Esophagus (tissue), 2 donors: ENCODE data around the gene WHAMM. TPM values are rescaled to one million over a fixed set of nuclear protein-coding genes. Genes with fewer than 3 reads are reported as not detected.

Experiments
- H3K27ac ChIP-seq, 2 donors: one replicate each; pipeline ENCODE4 v1.5.1; 2013; ENCODE audit warnings: low read depth in 2 of 2, mild to moderate bottlenecking in 2 of 2, inconsistent platforms in 1 of 2, low read length in 1 of 2, moderate library complexity in 1 of 2
- H3K27me3 ChIP-seq, 2 donors: one replicate each; pipeline ENCODE4 v1.6.1; 2013; ENCODE audit warnings: low read length in 2 of 2, control low read depth in 1 of 2, mild to moderate bottlenecking in 1 of 2; ENCODE audit not compliant: insufficient read depth in 2 of 2, control insufficient read depth in 1 of 2
- H3K36me3 ChIP-seq, 2 donors: one replicate each; pipeline ENCODE4 v1.6.1; 2013; ENCODE audit warnings: low read length in 1 of 2; ENCODE audit not compliant: control insufficient read depth in 2 of 2, insufficient read depth in 2 of 2
- H3K4me1 ChIP-seq, 2 donors: one replicate each; pipeline ENCODE4 v1.6.1; 2013; ENCODE audit warnings: low read length in 1 of 2; ENCODE audit not compliant: control insufficient read depth in 2 of 2, insufficient read depth in 2 of 2
- H3K4me3 ChIP-seq, 2 donors: one replicate each; pipeline ENCODE4 v1.5.1; 2013; ENCODE audit warnings: low read length in 2 of 2, mild to moderate bottlenecking in 2 of 2, low read depth in 1 of 2, moderate library complexity in 1 of 2
- H3K9me3 ChIP-seq, 2 donors: one replicate each; pipeline ENCODE4 v1.6.1; 2013; ENCODE audit warnings: mild to moderate bottlenecking in 2 of 2, low read depth in 1 of 2, low read length in 1 of 2, moderate library complexity in 1 of 2; ENCODE audit not compliant: control insufficient read depth in 2 of 2, insufficient read depth in 1 of 2
- WGBS, 2 donors: extraction: QIAGEN DNeasy Blood & Tissue Kit; methylation state at CpG; one replicate each; pipeline ENCODE4 v1.1.7; 2013; 5-methylcytosine and 5-hydroxymethylcytosine counted together
- polyA plus RNA-seq, 2 donors: library from polyadenylated mRNA; stranded (reverse); fragments of 200-250 nt; gene quantifications; one replicate each; pipeline ENCODE4 v1.2.3, GENCODE V29; 2013
- donor health status: healthy with polysubstance abuse.
- donor health status: Bipolar disorder and iron deficiency.

The WHAMM gene
- polyA plus RNA-seq, 2 donors: 4.1 to 4.5 TPM

DNA sequence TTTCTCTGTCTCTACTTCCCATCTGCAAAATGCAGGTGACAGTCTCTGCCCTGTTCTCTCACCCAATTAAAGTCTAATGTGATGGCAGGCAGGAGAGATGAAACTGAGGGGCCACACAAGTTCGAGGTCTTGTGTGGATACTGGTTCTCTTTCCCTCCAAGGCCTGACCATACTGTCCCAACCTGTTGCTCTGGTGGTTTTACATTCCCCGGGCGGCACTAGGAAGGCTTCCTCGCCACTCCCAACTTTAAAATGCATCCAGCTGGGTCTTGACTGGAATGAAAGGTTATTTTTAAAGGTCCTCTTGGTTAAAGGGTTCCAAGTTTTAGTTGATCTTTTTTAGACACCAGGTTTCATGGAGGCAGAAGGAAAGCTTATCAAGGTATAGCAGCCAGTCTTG, 37.2 kb downstream of the WHAMM start:
- H3K36me3 ChIP-seq: peaks cover 0 to 2% of the 10 kb centered on the region in 2 donors
- no peaks in the 10 kb centered on the region for H3K27me3 ChIP-seq
- peaks cover 2 to 3% of the 10 kb centered on the region in 2 donors for H3K4me1 ChIP-seq
- H3K4me3 ChIP-seq: no peak overlapping the region
- WGBS, 2 donors: 69 to 71% methylated on average over 4 of the region's 4 CpGs
- no peak overlapping the region for H3K27ac ChIP-seq
- H3K9me3 ChIP-seq: no peaks in the 10 kb centered on the region

DNA sequence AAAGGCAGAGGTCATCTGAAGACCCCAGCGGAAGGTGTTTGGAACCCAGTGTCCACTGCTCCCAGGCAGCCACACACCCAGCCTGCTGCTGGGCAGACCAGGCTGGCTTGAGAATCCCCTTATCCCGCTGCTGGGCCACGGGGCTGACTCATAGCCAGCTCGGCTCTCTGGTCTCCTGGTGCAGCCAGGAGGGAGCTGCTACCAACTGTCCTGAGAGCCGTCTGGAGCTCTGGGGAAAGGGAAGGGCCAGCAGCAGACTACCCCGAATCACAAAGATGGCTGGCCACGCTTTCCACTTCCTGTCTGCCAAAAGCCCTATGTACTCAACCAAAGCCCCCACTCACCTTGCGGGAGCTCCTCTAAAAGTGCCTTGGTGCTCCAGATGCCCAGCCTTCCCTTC, 38.3 kb downstream of the WHAMM start:
- Histone ChIP-seq H3K4me1 (peaks cover 2 to 3% of the 10 kb centered on the region in 2 donors), H3K9me3 (no peaks in the 10 kb centered on the region), H3K4me3 (no peak overlapping the region), H3K27ac (no peak overlapping the region), H3K36me3 (peaks cover 0 to 7% of the 10 kb centered on the region in 2 donors), H3K27me3 (no peaks in the 10 kb centered on the region)
- 75% methylated on average over 8 of the region's 8 CpGs for WGBS, 2 donors

DNA sequence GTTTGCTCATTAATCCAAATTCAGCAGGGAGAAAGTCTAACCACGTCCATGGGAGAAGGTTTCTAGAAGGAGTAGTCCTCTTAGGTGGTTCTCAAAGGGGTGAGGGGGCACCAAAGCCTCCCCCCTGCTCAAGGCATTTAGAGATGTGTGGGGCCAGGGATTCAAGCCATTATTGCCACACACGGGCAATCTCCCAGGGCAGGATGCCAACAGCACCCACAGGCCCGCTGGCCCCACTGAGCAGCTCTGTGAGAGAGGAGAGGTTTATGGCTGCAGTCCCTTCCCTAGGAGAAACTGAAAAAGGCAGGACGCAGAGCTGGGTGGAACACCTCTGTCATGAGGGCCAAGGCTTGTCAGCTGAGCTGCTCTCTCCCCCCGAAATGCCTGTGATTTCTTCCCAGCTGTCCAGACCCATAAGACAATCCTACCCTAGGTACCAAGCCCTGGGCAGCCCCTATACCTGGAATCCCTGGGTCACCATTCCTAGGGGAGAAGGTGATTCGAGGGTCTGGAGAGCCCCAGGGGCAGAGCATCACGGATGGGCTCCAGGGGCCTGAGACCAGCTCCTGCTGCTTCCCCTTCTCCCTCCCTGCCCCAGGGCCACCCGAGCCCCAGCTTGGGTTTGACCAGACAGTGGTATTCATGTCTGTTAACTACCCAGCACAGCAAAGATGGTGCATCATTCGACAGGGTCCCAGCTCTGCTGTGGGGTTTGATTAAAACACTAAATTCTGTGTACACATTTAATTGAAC, 39.0 kb downstream of the WHAMM start:
- Histone ChIP-seq H3K9me3 (no peaks in the 10 kb centered on the region), H3K27me3 (no peaks in the 10 kb centered on the region), H3K36me3 (peaks cover 0 to 10% of the 10 kb centered on the region in 2 donors), H3K4me1 (peaks cover 2 to 3% of the 10 kb centered on the region in 2 donors), H3K4me3 (no peak overlapping the region), H3K27ac (no peak overlapping the region)
- WGBS, 2 donors: 77 to 81% methylated on average over 8 to 9 of the region's 9 CpGs

DNA sequence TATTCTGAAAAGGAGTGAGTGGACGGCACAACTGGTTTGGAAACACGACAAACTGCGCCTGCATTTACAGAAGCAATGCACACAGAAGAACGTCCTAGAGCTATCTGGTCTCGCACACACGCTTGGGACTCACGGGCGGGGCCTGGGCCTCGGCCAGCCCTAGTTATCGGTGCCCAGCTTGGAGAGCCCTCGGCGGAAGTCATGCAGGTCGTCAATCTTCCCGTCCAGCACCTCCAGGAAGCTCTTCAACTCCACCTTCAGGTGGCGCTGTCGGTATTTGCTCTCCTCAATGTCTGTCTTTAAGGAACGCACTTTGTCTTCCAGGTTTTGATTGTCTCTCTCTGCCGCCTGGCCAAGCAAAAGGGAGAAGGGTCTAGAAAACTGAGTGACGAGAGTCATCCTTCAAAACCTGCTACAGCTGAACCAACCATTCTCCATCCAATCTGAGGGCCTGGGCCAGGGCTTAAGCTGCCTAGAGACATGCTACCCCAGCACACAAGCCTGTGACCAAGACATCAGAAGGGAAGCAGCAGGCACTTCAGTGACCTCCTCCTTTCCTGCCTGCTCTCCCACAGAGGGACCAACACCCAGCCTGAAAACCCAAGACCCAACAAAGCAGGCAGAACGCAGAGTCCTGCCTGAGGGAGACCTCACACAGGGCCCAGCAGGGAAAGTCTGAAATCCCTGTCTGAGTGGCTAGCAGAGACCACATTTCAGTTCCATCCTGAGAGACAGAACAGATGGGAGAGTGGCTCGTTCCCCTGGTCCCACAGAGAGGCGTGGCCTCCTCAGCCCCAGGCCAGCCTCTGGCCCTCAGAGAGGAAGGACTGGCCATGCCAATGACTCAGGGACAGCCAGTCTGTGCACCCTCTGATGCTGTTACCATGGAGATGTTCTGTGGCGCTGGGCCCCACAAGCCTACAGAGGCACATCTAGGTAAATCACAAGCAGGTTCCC, 40.4 kb downstream of the WHAMM start:
- Histone ChIP-seq H3K4me1 (peaks cover 2 to 3% of the 10 kb centered on the region in 2 donors), H3K4me3 (no peak overlapping the region), H3K36me3 (peaks cover 0 to 14% of the 10 kb centered on the region in 2 donors), H3K9me3 (no peaks in the 10 kb centered on the region), H3K27ac (peak overlapping the region in 1 of 2 donors; percentile 37), H3K27me3 (no peaks in the 10 kb centered on the region)
- WGBS, 2 donors: 21 to 22% methylated on average over 23 of the region's 23 CpGs

DNA sequence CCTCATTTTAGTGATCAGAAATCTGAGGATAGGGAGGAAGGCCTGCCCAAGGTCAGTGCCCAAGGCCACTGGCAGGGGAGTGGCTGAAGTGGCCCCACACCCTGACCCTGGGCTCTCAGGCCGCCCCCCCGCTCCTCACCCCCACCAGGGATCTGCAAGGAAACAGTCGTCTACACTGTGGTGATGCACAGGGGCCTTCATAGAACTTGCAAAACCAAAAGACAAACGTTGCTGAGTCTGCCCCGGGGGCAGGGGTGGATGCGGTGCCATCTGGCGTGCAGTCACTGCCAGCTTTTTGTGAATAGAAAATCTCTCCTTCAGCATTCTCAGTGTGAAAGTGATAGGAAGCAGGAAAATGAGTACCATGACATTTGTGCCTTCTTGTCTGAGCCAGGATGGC, 41.3 kb downstream of the WHAMM start:
- WGBS, 2 donors: 54 to 56% methylated on average over 7 of the region's 7 CpGs
- Histone ChIP-seq H3K4me1 (peaks cover 2 to 3% of the 10 kb centered on the region in 2 donors), H3K27me3 (no peaks in the 10 kb centered on the region), H3K4me3 (no peak overlapping the region), H3K27ac (no peak overlapping the region), H3K36me3 (peaks cover 0 to 14% of the 10 kb centered on the region in 2 donors), H3K9me3 (no peaks in the 10 kb centered on the region)

DNA sequence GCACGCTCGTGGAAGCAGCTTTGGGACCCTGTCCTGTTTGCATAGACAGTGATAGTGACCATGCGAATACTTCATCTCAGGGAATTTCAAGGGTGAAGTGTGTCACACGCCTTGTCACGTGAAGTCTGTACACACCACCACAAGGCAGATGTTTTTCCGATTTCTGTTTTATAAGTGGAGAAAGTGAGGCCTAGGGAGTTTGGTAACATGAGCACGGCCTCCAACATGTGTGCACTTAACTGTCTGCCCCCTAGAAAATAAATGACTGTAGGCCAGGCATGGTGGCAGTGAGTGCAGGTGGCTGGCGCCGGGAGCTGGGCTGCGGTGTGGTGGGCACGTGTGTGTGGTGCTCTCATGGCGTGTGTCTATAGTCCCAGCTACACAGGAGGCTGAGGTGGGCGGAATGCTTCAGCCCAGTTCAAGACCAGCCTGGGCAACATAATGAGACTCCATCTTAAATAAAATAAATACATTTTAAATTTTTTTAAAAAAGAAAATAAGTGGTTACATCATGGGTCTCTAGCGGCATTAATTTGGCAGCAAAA, 42.0 kb downstream of the WHAMM start:
- Histone ChIP-seq H3K4me1 (peaks cover 2 to 3% of the 10 kb centered on the region in 2 donors), H3K9me3 (no peaks in the 10 kb centered on the region), H3K27me3 (no peaks in the 10 kb centered on the region), H3K4me3 (no peak overlapping the region), H3K36me3 (peaks cover 0 to 14% of the 10 kb centered on the region in 2 donors), H3K27ac (no peak overlapping the region)
- 87 to 91% methylated on average over 14 of the region's 14 CpGs for WGBS, 2 donors

DNA sequence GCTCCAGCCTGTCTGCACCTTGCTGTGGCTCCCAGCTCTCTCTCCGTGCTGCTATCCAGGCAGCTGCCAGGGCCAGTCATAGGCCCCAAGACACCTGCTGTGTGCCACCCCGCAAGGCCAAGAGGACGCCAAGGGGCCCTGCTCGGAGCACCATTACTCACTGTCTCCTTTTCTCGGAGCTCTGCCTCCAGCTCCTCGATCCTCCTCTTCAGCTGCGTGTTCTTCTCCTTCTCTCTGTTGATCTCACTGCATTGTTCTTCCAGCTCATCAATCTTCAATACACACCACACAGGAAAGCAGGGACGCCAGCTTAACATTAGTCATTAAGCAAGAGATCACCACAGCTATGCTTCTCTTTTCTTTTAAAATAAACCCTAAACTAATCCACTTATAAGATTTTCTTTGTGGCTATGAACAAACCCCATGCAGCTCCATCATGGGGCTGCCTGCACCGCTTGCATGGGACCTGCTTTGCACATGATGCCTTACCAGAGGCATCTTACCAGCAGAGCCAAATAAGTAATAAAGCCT, 42.6 kb downstream of the WHAMM start:
- no peaks in the 10 kb centered on the region for H3K9me3 ChIP-seq
- peaks cover 2 to 3% of the 10 kb centered on the region in 2 donors for H3K4me1 ChIP-seq
- no peaks in the 10 kb centered on the region for H3K27me3 ChIP-seq
- 70 to 84% methylated on average over 9 of the region's 9 CpGs for WGBS, 2 donors
- H3K27ac ChIP-seq: no peak overlapping the region
- H3K4me3 ChIP-seq: no peak overlapping the region
- peaks cover 0 to 14% of the 10 kb centered on the region in 2 donors for H3K36me3 ChIP-seq

DNA sequence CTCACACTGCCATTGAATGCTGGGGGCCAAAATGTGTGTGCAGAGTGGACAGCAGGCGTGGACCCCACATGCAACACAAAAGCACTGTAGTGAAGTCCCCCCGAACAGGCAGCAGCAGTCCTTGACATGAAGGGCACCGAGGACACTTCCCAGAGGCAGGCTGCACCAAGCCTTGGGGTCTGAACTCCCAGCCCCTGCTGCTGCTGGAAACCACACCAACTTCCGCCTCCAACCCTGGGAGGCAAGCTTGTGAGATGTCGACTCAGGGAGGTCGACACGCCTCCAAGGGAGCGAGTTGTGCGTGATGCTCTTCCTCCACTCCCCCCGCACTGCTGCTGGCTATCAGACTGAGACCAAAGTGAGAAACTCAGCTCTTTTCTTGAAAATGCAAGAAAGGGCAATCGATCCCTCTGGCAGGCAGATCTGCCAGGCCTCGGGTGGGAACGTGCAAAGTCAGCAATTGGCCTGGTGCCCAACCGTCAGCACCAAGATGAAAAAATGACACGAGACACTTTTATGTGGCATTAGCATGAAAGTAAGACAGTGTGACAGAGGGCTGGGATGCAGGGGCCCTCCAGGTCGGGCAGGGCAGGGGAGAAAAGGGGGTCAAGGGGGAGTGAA, 43.6 kb downstream of the WHAMM start:
- Histone ChIP-seq H3K4me3 (no peak overlapping the region), H3K9me3 (no peaks in the 10 kb centered on the region), H3K27ac (no peak overlapping the region), H3K27me3 (no peaks in the 10 kb centered on the region), H3K4me1 (peaks cover 2 to 3% of the 10 kb centered on the region in 2 donors), H3K36me3 (peaks cover 0 to 14% of the 10 kb centered on the region in 2 donors)
- WGBS, 2 donors: 65 to 70% methylated on average over 16 of the region's 16 CpGs

DNA sequence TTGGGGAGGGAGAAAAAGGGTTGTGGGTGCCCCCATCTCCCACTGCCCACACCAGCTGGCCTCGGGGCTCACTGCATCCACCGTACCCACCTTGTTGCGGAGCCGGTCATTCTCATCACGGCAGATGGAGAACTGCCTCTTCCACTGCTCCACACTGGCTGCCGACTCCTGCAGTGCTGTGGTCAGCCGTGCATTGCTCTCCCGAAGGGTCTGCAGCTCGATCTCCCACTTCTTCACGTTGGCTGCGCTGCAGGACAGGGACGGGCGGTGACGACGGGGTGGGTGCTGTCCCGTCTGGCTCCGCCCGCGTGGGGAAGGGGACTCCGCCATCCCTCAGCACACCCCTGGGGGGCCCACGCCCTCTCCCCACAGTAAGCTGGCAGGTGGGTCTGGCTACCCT, 45.1 kb downstream of the WHAMM start:
- Histone ChIP-seq H3K4me3 (no peak overlapping the region), H3K27ac (no peak overlapping the region), H3K9me3 (no peaks in the 10 kb centered on the region), H3K36me3 (peaks cover 0 to 14% of the 10 kb centered on the region in 2 donors), H3K27me3 (no peaks in the 10 kb centered on the region), H3K4me1 (peaks cover 0 to 2% of the 10 kb centered on the region in 2 donors)
- WGBS, 2 donors: 92 to 95% methylated on average over 21 of the region's 21 CpGs
